Mucosa of stomach (tissue), 1 donor: ENCODE data around the gene PSKH1.

ENCODE experiments used
- H3K27me3 ChIP-seq: one replicate; pipeline ENCODE4 v1.7.0; 2013; ENCODE audit warnings: mild to moderate bottlenecking, low read length; ENCODE audit not compliant: control insufficient read depth, insufficient read depth
- H3K36me3 ChIP-seq: one replicate; pipeline ENCODE4 v1.7.0; 2013; ENCODE audit warnings: low read length; ENCODE audit not compliant: control insufficient read depth, insufficient read depth
- H3K4me1 ChIP-seq: one replicate; pipeline ENCODE4 v1.7.0; 2013; ENCODE audit warnings: mild to moderate bottlenecking, low read length; ENCODE audit not compliant: control insufficient read depth, insufficient read depth
- H3K4me3 ChIP-seq: one replicate; pipeline ENCODE4 v1.7.0; 2013; ENCODE audit warnings: low read length
- H3K9ac ChIP-seq: one replicate; pipeline ENCODE4 v1.7.0; 2013; ENCODE audit warnings: mild to moderate bottlenecking, low read length, moderate library complexity
- H3K9me3 ChIP-seq: one replicate; pipeline ENCODE4 v1.7.0; 2013; ENCODE audit warnings: mild to moderate bottlenecking, low read length, moderate library complexity; ENCODE audit not compliant: control insufficient read depth
- donor health status: Pancreatic carcinoma.

Gene PSKH1

DNA sequence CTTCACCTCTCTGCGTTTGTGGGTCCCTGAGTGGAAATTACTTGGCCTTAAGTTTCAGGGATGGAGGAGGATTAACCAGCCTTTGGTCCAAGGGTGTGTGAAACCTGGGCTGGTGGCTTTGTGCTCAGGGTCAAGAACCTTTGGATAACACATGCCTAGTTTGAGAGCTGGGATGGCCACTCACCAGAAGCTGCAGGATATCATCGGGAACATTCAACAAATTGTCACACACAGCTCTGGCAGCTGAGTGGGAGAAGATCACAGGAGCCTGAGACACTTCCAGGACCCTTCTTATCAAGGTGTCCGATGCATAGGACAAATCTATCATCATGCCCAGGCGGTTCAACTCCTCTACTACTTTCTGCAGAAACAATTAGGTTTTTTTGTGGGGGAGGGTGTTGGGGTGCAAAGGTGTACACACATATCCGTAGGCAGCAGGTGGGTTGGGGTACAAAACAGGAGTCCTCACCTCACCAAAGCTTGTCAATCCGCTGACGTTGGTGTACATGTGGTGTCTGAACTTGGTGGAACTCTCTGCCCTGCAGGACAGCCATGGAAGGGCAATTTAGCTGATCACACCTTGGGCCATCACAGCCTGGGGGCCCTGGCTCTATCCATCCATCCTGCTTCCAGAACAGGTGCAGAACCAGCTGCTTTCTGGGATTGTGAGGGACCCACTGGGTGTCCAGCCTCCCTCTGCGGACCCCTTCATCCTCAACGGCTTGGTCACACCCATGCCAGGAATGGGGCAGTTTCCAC is 84.6 kb downstream of the PSKH1 start:
- Histone ChIP-seq H3K4me3 (no peak overlapping the region), H3K9me3 (no peaks in the 10 kb centered on the region), H3K4me1 (no peaks in the 10 kb centered on the region), H3K27me3 (peaks cover 22% of the 10 kb centered on the region), H3K36me3 (no peaks in the 10 kb centered on the region), H3K9ac (no peak overlapping the region)
